HepG2 (cell line): ENCODE results near the gene RTCA. TPM values are rescaled to one million over a fixed set of nuclear protein-coding genes. Genes with fewer than 3 reads are reported as not detected.

Source experiments
- CBFB ChIP-seq: sonication (generic); formaldehyde crosslinking; IDR thresholded peaks from 2 replicates; pipeline ENCODE4 v1.4.0; 2020; ENCODE audit warnings: missing genetic modification reagents
- DMTF1 ChIP-seq: sonication (generic); formaldehyde crosslinking; IDR thresholded peaks from 2 replicates; pipeline ENCODE4 v1.4.0; 2020; ENCODE audit warnings: mild to moderate bottlenecking, missing genetic modification reagents
- KDM3A ChIP-seq: IDR thresholded peaks from 2 replicates; pipeline ENCODE4 v1.6.1; 2018; ENCODE audit warnings: low read depth, missing compliant biosample characterization
- POGK ChIP-seq: sonication (generic); formaldehyde crosslinking; conservative IDR thresholded peaks from 2 replicates; pipeline ENCODE4 v1.8.0; 2022; ENCODE audit warnings: mild to moderate bottlenecking, moderate library complexity, missing genetic modification reagents
- TFDP1 ChIP-seq: IDR thresholded peaks from 2 replicates; pipeline ENCODE4 v1.6.1; 2016; ENCODE audit warnings: missing compliant biosample characterization, missing genetic modification reagents, borderline replicate concordance
- THRA ChIP-seq: sonication (generic); formaldehyde crosslinking; IDR thresholded peaks from 2 replicates; pipeline ENCODE4 v1.4.0; 2020; ENCODE audit warnings: missing genetic modification reagents, borderline replicate concordance
- ZBTB37 ChIP-seq: sonication (generic); formaldehyde crosslinking; IDR thresholded peaks from 2 replicates; pipeline ENCODE4 v1.4.0; 2020; ENCODE audit warnings: mild to moderate bottlenecking, missing genetic modification reagents
- ZBTB46 ChIP-seq: sonication (generic); formaldehyde crosslinking; IDR thresholded peaks from 2 replicates; pipeline ENCODE4 v1.4.0; 2020; ENCODE audit warnings: mild to moderate bottlenecking, missing genetic modification reagents, borderline replicate concordance
- ZNF546 ChIP-seq: sonication (generic); formaldehyde crosslinking; conservative IDR thresholded peaks from 2 replicates; pipeline ENCODE4 v1.8.1; 2023; ENCODE audit warnings: mild to moderate bottlenecking, missing genetic modification reagents
- ZNF558 ChIP-seq: sonication (generic); formaldehyde crosslinking; IDR thresholded peaks from 2 replicates; pipeline ENCODE4 v1.9.0; 2022; ENCODE audit warnings: mild to moderate bottlenecking, missing genetic modification reagents, borderline replicate concordance
- ZNF781 ChIP-seq: sonication (generic); formaldehyde crosslinking; IDR thresholded peaks from 2 replicates; pipeline ENCODE4 v1.5.1; 2020; ENCODE audit warnings: borderline replicate concordance, mild to moderate bottlenecking, missing genetic modification reagents; ENCODE audit errors: not compliant biosample characterization
- ZNF839 ChIP-seq: sonication (generic); formaldehyde crosslinking; IDR thresholded peaks from 2 replicates; pipeline ENCODE4 v1.4.0; 2020; ENCODE audit warnings: missing genetic modification reagents, mild to moderate bottlenecking, borderline replicate concordance
- polyA plus RNA-seq, 8 experiments: library from polyadenylated mRNA; depleted of rRNA in 3 of 8; stranded (reverse) in 7 of 8; unstranded in 1 of 8; fragments of >200 nt; fragmentation: Illumina TruSeq in 4 of 8; extraction: Trizol in 4 of 8; gene quantifications; 2 replicates each; pipeline versions ENCODE4 v1.2.1 to v1.2.3, GENCODE V29; 2011 to 2016; ENCODE audit warnings: low read depth in 4 of 8, missing spikeins in 1 of 8, mixed read lengths in 1 of 8; ENCODE audit not compliant: insufficient read depth in 1 of 8
- total RNA-seq, 5 experiments: library from RNA; depleted of rRNA; stranded (reverse); fragments of >200 nt; fragmentation: Illumina TruSeq; extraction: Trizol; gene quantifications; 2 replicates each; pipeline ENCODE4 v1.2.3, GENCODE V29; 2016; ENCODE audit warnings: low read depth in 1 of 5

Gene RTCA
- total and polyA plus RNA-seq, 2 of the 13 experiments (the other 11 are each of a cell fraction or from before 2014, with no cell fraction given), result 22.7 to 31.0 TPM

- peak; percentile 55; the same call in 1 of the 2 replicates for TF ChIP-seq ZNF558
- TF ChIP-seq ZBTB37, result no peak
- no peak for TF ChIP-seq ZBTB46 (CRISPR knock-in tag)
- TF ChIP-seq KDM3A (CRISPR knock-in tag), result no peak
- TF ChIP-seq ZNF781, result no peak
- peak; percentile 19; the same call in 1 of the 2 replicates for TF ChIP-seq THRA
- TF ChIP-seq CBFB, result 0 out of 2 replicates have a peak, but pooled peaks have one; percentile 43
- no peak for TF ChIP-seq ZNF546
- no peak for TF ChIP-seq DMTF1 (CRISPR knock-in tag)
- TF ChIP-seq TFDP1 (CRISPR knock-in tag), result no peak; the same call in 1 of the 2 replicates
- TF ChIP-seq ZNF839 (CRISPR knock-in tag), result no peak
- TF ChIP-seq POGK, result no peak
These were observed at the start of gene RTCA (continued) for GRCh38 chr1:100265931-100266740.
